Measurements from ENCODE around the gene ZNF536.

Gene ZNF536

DNA sequence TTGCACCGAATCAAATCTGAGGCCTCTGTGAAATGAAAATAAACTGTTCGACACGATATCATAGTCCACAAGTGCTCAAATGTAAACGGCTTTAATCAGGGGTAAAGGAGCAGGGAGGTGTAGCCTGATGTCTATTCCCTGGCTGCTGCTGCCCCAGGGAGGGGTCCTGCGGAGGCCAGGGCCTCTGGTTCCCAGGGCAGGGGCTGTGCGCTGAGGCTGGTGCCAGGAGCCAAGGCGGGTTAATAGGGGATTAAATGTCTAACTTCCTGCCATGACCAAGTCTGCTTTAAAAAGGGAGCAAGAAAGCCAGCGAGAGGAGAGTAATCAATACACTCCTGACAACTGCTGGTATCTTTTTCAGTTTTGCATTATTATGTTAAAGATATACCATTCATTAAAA lies 59.4 kb downstream of the ZNF536 start:
- no peak for DNase-seq (ENCODE audit: low read depth)
- no peak for TF ChIP-seq CTCF (IDR thresholded peaks at IDR 0.05; ENCODE audit: control insufficient read depth, insufficient read depth, low read depth, low read length, missing control alignments)
- no peak overlapping the region for H3K4me3 ChIP-seq (ENCODE audit: control insufficient read depth, low read depth, low read length)

GRCh38 chr19:30434797-30435594 lies 62.8 kb downstream of the ZNF536 start:
- TF ChIP-seq CTCF (IDR thresholded peaks at IDR 0.05; ENCODE audit: control insufficient read depth, insufficient read depth, low read depth, low read length, missing control alignments), result no peak
- no peak for DNase-seq (ENCODE audit: low read depth)
- no peak overlapping the region for H3K4me3 ChIP-seq (ENCODE audit: control insufficient read depth, low read depth, low read length)

- TF ChIP-seq CTCF (IDR thresholded peaks at IDR 0.05; ENCODE audit: control insufficient read depth, insufficient read depth, low read depth, low read length, missing control alignments), result no peak
- no peak for DNase-seq (ENCODE audit: low read depth)
- no peak overlapping the region for H3K4me3 ChIP-seq (ENCODE audit: control insufficient read depth, low read depth, low read length)
These were observed 65.7 kb downstream of the ZNF536 start for GRCh38 chr19:30437869-30438268.

DNA sequence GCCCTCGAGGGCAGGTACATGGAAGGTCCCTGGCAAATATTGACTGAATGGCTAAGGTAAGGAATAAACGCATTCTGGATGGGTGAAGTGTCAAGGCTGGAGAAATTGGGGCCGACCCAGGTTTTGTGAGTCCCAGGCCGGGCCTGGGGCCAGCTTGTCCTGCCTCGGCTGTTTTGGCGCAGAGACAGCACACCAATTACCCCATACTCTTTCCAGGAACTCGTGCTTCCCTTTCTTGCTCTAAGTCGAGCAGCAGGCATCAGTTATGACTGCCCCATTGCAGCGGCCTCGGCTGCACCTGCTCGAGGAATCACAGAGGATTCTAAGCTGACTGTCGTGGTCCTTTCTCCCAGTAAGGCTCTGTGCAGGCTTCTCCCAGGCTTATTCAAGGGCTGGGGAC lies 67.1 kb downstream of the ZNF536 start:
- no peak for DNase-seq (ENCODE audit: low read depth)
- no peak for TF ChIP-seq CTCF (IDR thresholded peaks at IDR 0.05; ENCODE audit: control insufficient read depth, insufficient read depth, low read depth, low read length, missing control alignments)
- no peak overlapping the region for H3K4me3 ChIP-seq (ENCODE audit: control insufficient read depth, low read depth, low read length)

DNA sequence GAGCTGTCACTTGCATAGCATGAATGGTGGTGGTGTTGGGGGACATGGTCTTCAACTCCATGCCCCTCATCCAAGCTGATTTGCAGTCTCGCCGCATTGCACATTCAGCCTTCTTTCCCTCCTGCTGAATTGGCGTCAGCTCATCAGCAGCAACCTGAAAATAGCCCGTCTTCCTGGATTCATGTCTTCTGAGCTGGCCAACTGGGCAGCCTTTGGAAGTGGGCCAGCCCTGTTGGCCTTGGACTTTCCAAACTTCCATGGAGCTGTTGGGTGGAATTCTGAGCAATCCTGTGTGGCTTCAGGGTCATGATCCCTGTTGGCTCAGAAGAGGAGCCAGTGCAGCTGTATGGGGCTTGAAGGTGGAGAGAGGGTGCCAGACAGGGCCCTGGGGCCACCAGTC lies 68.8 kb downstream of the ZNF536 start:
- TF ChIP-seq CTCF (IDR thresholded peaks at IDR 0.05; ENCODE audit: control insufficient read depth, insufficient read depth, low read depth, low read length, missing control alignments), result no peak
- no peak for DNase-seq (ENCODE audit: low read depth)
- H3K4me3 ChIP-seq (ENCODE audit: control insufficient read depth, low read depth, low read length), result no peak overlapping the region

DNA sequence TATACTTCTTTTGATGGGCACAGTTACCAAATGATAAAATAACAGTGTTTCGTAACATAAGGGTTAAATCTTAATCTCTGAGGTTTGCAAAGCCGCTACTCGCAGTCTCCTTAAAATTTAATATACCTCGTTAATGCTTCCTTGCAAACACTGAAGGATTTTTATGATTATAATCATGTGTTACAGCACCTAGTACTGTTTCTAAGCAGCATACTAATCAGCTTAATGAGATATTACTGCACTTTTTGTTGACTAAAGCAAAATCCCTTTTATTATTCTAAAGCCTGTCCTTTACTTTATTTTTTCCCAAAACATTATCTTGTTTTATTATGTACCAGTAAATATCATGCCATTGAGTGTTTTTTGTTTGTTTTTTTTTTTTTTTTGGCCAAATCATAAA lies 70.5 kb downstream of the ZNF536 start:
- DNase-seq (ENCODE audit: low read depth), result no peak
- no peak overlapping the region for H3K4me3 ChIP-seq (ENCODE audit: control insufficient read depth, low read depth, low read length)
- no peak for TF ChIP-seq CTCF (IDR thresholded peaks at IDR 0.05; ENCODE audit: control insufficient read depth, insufficient read depth, low read depth, low read length, missing control alignments)
